Fibroblast of lung (primary cell): Measurements from ENCODE around the gene ALS2CL.

Source experiments
- EZH2 ChIP-seq: IDR thresholded peaks from 2 replicates; pipeline ENCODE4 v1.5.1; 2012; ENCODE audit warnings: low read length, control low read depth, mild to moderate bottlenecking; ENCODE audit errors: missing control alignments
- TF ChIP-seq, protein P1 (sequence below), 2 donors: IDR thresholded peaks in 1 of 2; conservative IDR thresholded peaks in 1 of 2; 1 replicate in 1 of 2; 2 replicates in 1 of 2; pipeline ENCODE4 v1.5.1; 2011 to 2012; ENCODE audit warnings: low read length in 2 of 2, control low read depth in 1 of 2, inconsistent platforms in 1 of 2, low read depth in 1 of 2, mild to moderate bottlenecking in 1 of 2

DNA sequence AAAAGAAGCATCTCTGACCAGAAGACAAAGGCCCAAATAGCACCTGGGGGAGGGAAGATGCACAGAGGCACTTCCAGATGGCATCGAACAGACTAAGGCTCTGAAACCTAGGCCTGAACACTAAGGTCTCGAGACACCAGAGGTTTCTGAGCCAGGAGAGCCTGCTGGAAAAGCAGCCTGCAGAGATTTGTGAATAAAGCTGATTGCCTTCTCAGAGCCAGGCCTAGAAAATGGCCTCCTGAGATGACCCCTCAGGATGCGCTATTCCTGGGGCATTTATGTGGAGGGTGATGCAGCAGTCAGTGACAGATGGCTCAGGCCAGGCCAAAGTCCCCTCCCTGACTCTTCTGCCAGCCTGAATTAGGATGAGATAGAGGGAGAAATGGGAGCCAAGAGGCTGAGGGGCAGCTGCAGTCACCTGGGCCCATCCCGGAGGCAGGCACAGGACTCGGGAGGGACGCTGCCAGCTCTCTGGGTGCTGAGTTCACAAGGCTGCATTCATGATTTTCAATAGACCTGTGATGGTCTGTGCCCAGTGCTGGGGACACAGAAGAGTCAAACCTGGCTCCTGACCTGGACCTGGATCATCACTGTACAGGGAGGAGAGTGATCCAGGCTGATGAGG, 17.3 kb upstream of the ALS2CL start:
- TF ChIP-seq, protein P1, sequence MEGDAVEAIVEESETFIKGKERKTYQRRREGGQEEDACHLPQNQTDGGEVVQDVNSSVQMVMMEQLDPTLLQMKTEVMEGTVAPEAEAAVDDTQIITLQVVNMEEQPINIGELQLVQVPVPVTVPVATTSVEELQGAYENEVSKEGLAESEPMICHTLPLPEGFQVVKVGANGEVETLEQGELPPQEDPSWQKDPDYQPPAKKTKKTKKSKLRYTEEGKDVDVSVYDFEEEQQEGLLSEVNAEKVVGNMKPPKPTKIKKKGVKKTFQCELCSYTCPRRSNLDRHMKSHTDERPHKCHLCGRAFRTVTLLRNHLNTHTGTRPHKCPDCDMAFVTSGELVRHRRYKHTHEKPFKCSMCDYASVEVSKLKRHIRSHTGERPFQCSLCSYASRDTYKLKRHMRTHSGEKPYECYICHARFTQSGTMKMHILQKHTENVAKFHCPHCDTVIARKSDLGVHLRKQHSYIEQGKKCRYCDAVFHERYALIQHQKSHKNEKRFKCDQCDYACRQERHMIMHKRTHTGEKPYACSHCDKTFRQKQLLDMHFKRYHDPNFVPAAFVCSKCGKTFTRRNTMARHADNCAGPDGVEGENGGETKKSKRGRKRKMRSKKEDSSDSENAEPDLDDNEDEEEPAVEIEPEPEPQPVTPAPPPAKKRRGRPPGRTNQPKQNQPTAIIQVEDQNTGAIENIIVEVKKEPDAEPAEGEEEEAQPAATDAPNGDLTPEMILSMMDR (conservative IDR thresholded peaks at IDR 0.05 in 1 of 2, IDR thresholded peaks at IDR 0.05 in 1 of 2; ENCODE audit: low read depth in 1 of 2, low read length in 2 of 2): no peak
- TF ChIP-seq EZH2: no peak
